H9 (cell line): ENCODE data around the gene PKNOX2. TPM values are rescaled to one million over a fixed set of nuclear protein-coding genes. Genes with fewer than 3 reads are reported as not detected.

Source experiments
- DNase-seq: peaks from one replicate; pipeline ENCODE4 v3.0.0-alpha.2; 2017
- H2AFZ ChIP-seq: one replicate; pipeline ENCODE4 v1.6.1; 2013; ENCODE audit warnings: mild to moderate bottlenecking, low read length, control low read depth, moderate library complexity
- H2AK5ac ChIP-seq: 2 replicates; pipeline ENCODE4 v1.6.1; 2013; ENCODE audit warnings: low read length, control low read depth, mixed read lengths; ENCODE audit not compliant: insufficient read length
- H2BK120ac ChIP-seq: one replicate; pipeline ENCODE4 v1.6.1; 2013; ENCODE audit warnings: low read depth, mild to moderate bottlenecking, low read length, control low read depth, inconsistent platforms; ENCODE audit not compliant: poor library complexity, severe bottlenecking
- H2BK12ac ChIP-seq: 2 replicates; pipeline ENCODE4 v1.6.1; 2013; ENCODE audit warnings: low read length, control low read depth, mixed read lengths, low read depth; ENCODE audit not compliant: insufficient read length
- H2BK15ac ChIP-seq: 2 replicates; pipeline ENCODE4 v1.6.1; 2013; ENCODE audit warnings: low read depth, low read length, control low read depth
- H2BK20ac ChIP-seq: one replicate; pipeline ENCODE4 v1.6.1; 2013; ENCODE audit warnings: low read depth, mild to moderate bottlenecking, low read length, control low read depth, inconsistent platforms; ENCODE audit not compliant: poor library complexity, severe bottlenecking
- H2BK5ac ChIP-seq: 2 replicates; pipeline ENCODE4 v1.6.1; 2013; ENCODE audit warnings: low read length, control low read depth, mixed read lengths; ENCODE audit not compliant: insufficient read length
- H3K14ac ChIP-seq: 2 replicates; pipeline ENCODE4 v1.6.1; 2013; ENCODE audit warnings: low read length, control low read depth; ENCODE audit not compliant: insufficient read depth
- H3K18ac ChIP-seq: 2 replicates; pipeline ENCODE4 v1.6.1; 2013; ENCODE audit warnings: low read depth, mild to moderate bottlenecking, mixed read lengths, low read length, control low read depth; ENCODE audit not compliant: insufficient read length
- H3K23ac ChIP-seq: 2 replicates; pipeline ENCODE4 v1.6.1; 2013; ENCODE audit warnings: low read length, control low read depth, mixed read lengths, low read depth; ENCODE audit not compliant: insufficient read length
- H3K23me2 ChIP-seq: 2 replicates; pipeline ENCODE4 v1.6.1; 2013; ENCODE audit warnings: low read depth, mild to moderate bottlenecking, mixed read lengths, low read length, control low read depth; ENCODE audit not compliant: insufficient read length, poor library complexity, severe bottlenecking
- H3K27ac ChIP-seq: 2 replicates; pipeline ENCODE4 v1.5.1; 2013; ENCODE audit warnings: low read length, control low read depth, mixed read lengths, low read depth; ENCODE audit not compliant: insufficient read length
- H3K27me3 ChIP-seq: 2 replicates; pipeline ENCODE4 v1.6.1; 2013; ENCODE audit warnings: low read length, control low read depth, inconsistent platforms; ENCODE audit not compliant: insufficient read depth
- H3K4ac ChIP-seq: 2 replicates; pipeline ENCODE4 v1.6.1; 2013; ENCODE audit warnings: low read depth, mild to moderate bottlenecking, control low read depth, inconsistent platforms, low read length, moderate library complexity
- H3K4me1 ChIP-seq: 2 replicates; pipeline ENCODE4 v1.6.1; 2013; ENCODE audit warnings: low read length, control low read depth, inconsistent platforms; ENCODE audit not compliant: insufficient read depth
- H3K4me2 ChIP-seq: 2 replicates; pipeline ENCODE4 v1.6.1; 2013; ENCODE audit warnings: low read length, control low read depth, mixed read lengths; ENCODE audit not compliant: insufficient read length, insufficient read depth
- H3K56ac ChIP-seq: 2 replicates; pipeline ENCODE4 v1.6.1; 2013; ENCODE audit warnings: low read depth, mild to moderate bottlenecking, mixed read lengths, low read length, control low read depth; ENCODE audit not compliant: insufficient read length
- H3K79me1 ChIP-seq: 2 replicates; pipeline ENCODE4 v1.6.1; 2013; ENCODE audit warnings: low read depth, mild to moderate bottlenecking, moderate library complexity, low read length, control low read depth, inconsistent platforms; ENCODE audit not compliant: insufficient read depth, poor library complexity, severe bottlenecking
- H3K79me2 ChIP-seq: 2 replicates; pipeline ENCODE4 v1.6.1; 2013; ENCODE audit warnings: low read length, control low read depth, inconsistent platforms; ENCODE audit not compliant: insufficient read depth
- H3K9ac ChIP-seq: 2 replicates; pipeline ENCODE4 v1.6.1; 2013; ENCODE audit warnings: low read length, control low read depth, mixed read lengths; ENCODE audit not compliant: insufficient read length; ENCODE audit errors: extremely low read depth
- H3K9me3 ChIP-seq: one replicate; pipeline ENCODE4 v1.6.1; 2013; ENCODE audit warnings: low read depth, low read length, inconsistent platforms; ENCODE audit not compliant: control insufficient read depth
- H3T11ph ChIP-seq: one replicate; pipeline ENCODE4 v1.6.1; 2013; ENCODE audit warnings: mild to moderate bottlenecking, low read length, control low read depth, inconsistent platforms
- H4K20me1 ChIP-seq: one replicate; pipeline ENCODE4 v1.6.1; 2013; ENCODE audit not compliant: control insufficient read depth, insufficient read length, insufficient read depth
- H4K5ac ChIP-seq: 2 replicates; pipeline ENCODE4 v1.6.1; 2013; ENCODE audit warnings: low read depth, mild to moderate bottlenecking, mixed read lengths, low read length, control low read depth; ENCODE audit not compliant: insufficient read length
- H4K8ac ChIP-seq: replicated peaks from 2 replicates; pipeline ENCODE4 v1.6.1; 2013; ENCODE audit warnings: low read length, control low read depth, mixed read lengths, low read depth; ENCODE audit not compliant: insufficient read length
- H4K91ac ChIP-seq: 2 replicates; pipeline ENCODE4 v1.6.1; 2013; ENCODE audit warnings: low read depth, mild to moderate bottlenecking, moderate library complexity, mixed read lengths, low read length, control low read depth; ENCODE audit not compliant: insufficient read length
- H3K27ac Mint-ChIP-seq, 3 experiments: 2 replicates in 2 of 3; 3 replicates in 1 of 3; pipeline ENCODE4 v1.8.0; 2020 to 2021; ENCODE audit warnings: mixed read lengths in 3 of 3, mild to moderate bottlenecking in 1 of 3, moderate library complexity in 1 of 3
- H3K27me3 Mint-ChIP-seq: 2 replicates; pipeline ENCODE4 v1.8.0; 2021; ENCODE audit warnings: low read depth, mild to moderate bottlenecking, moderate library complexity, mixed read lengths
- H3K36me3 Mint-ChIP-seq, 3 experiments: 2 replicates in 2 of 3; 3 replicates in 1 of 3; pipeline ENCODE4 v1.8.0; 2020 to 2021; ENCODE audit warnings: low read depth in 3 of 3, mixed read lengths in 3 of 3; ENCODE audit not compliant: insufficient read depth in 1 of 3
- H3K4me1 Mint-ChIP-seq, 2 experiments: 2 replicates each; pipeline ENCODE4 v1.8.0; 2020; ENCODE audit warnings: mixed read lengths in 2 of 2
- H3K4me3 Mint-ChIP-seq, 2 experiments: 2 replicates in 1 of 2; 3 replicates in 1 of 2; pipeline ENCODE4 v1.8.0; 2020 to 2021; ENCODE audit warnings: mild to moderate bottlenecking in 2 of 2, mixed read lengths in 2 of 2, moderate library complexity in 1 of 2
- H3K9me3 Mint-ChIP-seq, 2 experiments: 2 replicates in 1 of 2; 3 replicates in 1 of 2; pipeline ENCODE4 v1.8.0; 2020; ENCODE audit warnings: mild to moderate bottlenecking in 2 of 2, mixed read lengths in 2 of 2, moderate library complexity in 1 of 2
- WGBS: extraction: QIAGEN DNeasy Blood & Tissue Kit; methylation state at CpG from one replicate; pipeline ENCODE4 v1.1.7; 2013; ENCODE audit warnings: missing lambda C conversion rate, low lambda C conversion rate, mixed read lengths; ENCODE audit not compliant: insufficient read length; ENCODE audit errors: extremely low coverage; 5-methylcytosine and 5-hydroxymethylcytosine counted together
- total RNA-seq: library from RNA; stranded (reverse); gene quantifications from 2 replicates; pipeline ENCODE4 v1.2.1, GENCODE V29; 2021
- TF ChIP-seq, protein P1 (sequence below): fragments of 200-600 bp; sonication (generic); conservative IDR thresholded peaks from 3 replicates; pipeline ENCODE4 v1.8.0; 2021; ENCODE audit warnings: antibody characterized with exemption, mild to moderate bottlenecking

Gene PKNOX2
- total RNA-seq, 1 experiment from 2014 or later: 1.3 TPM

GRCh38 chr11:125289419-125290098, 125.0 kb downstream of the PKNOX2 start:
- Histone ChIP-seq H3K9ac (no peak overlapping the region), H2AFZ (no peak overlapping the region), H3K79me2 (no peaks in the 10 kb centered on the region), H3K23ac (no peak overlapping the region), H4K20me1 (peaks cover 2% of the 10 kb centered on the region), H3K9me3 (no peaks in the 10 kb centered on the region), H3K4ac (no peak overlapping the region), H3K27me3 (no peaks in the 10 kb centered on the region), H3K23me2 (no peaks in the 10 kb centered on the region), H3K79me1 (no peaks in the 10 kb centered on the region), H2BK20ac (no peak overlapping the region), H3K18ac (no peak overlapping the region), H2AK5ac (no peak overlapping the region), H4K8ac (no peak overlapping the region), H2BK120ac (no peak overlapping the region), H3K56ac (no peak overlapping the region), H3K27ac (no peak overlapping the region), H4K91ac (no peak overlapping the region), H2BK5ac (no peak overlapping the region), H4K5ac (no peak overlapping the region), H2BK15ac (no peak overlapping the region), H3K4me2 (no peak overlapping the region), H3T11ph (no peak overlapping the region), H3K14ac (no peak overlapping the region), H2BK12ac (no peak overlapping the region), H3K4me1 (no peaks in the 10 kb centered on the region)
- H3K36me3 Mint-ChIP-seq: no peaks in the 10 kb centered on the region
- H3K4me1 Mint-ChIP-seq: peaks cover 19 to 25% of the 10 kb centered on the region in 2 experiments
- no peak overlapping the region for H3K4me3 Mint-ChIP-seq
- H3K27ac Mint-ChIP-seq: no peak overlapping the region
- TF ChIP-seq, protein P1, sequence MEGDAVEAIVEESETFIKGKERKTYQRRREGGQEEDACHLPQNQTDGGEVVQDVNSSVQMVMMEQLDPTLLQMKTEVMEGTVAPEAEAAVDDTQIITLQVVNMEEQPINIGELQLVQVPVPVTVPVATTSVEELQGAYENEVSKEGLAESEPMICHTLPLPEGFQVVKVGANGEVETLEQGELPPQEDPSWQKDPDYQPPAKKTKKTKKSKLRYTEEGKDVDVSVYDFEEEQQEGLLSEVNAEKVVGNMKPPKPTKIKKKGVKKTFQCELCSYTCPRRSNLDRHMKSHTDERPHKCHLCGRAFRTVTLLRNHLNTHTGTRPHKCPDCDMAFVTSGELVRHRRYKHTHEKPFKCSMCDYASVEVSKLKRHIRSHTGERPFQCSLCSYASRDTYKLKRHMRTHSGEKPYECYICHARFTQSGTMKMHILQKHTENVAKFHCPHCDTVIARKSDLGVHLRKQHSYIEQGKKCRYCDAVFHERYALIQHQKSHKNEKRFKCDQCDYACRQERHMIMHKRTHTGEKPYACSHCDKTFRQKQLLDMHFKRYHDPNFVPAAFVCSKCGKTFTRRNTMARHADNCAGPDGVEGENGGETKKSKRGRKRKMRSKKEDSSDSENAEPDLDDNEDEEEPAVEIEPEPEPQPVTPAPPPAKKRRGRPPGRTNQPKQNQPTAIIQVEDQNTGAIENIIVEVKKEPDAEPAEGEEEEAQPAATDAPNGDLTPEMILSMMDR: no peak
- no peaks in the 10 kb centered on the region for H3K9me3 Mint-ChIP-seq
- peaks cover 1% of the 10 kb centered on the region for H3K27me3 Mint-ChIP-seq
- DNase-seq: no peak
- no CpG with 5 or more reads among the region's 9 CpGs for whole genome bisulfite sequencing
